ENCODE data around the gene TMEM273.

DNA sequence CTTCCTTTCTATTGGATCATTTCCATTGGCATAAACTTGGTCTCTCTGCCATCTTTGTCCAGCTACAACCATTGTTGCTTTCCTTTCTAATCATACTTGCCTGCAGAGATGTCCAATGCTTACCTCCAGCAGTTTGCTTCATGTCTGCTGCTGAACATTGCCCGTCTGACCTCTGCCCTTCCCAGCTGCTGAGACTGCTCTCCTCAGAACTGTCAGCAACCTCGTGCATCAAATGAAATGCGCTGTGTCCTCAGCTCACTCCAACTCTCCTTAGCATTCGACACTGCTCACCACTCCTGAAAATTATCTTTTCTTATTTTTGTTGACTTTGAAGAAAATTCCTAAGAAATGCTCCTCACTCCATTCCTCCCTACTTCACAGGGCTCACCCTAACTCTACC is 59.3 kb downstream of the TMEM273 start:
- TF ChIP-seq, protein P1, sequence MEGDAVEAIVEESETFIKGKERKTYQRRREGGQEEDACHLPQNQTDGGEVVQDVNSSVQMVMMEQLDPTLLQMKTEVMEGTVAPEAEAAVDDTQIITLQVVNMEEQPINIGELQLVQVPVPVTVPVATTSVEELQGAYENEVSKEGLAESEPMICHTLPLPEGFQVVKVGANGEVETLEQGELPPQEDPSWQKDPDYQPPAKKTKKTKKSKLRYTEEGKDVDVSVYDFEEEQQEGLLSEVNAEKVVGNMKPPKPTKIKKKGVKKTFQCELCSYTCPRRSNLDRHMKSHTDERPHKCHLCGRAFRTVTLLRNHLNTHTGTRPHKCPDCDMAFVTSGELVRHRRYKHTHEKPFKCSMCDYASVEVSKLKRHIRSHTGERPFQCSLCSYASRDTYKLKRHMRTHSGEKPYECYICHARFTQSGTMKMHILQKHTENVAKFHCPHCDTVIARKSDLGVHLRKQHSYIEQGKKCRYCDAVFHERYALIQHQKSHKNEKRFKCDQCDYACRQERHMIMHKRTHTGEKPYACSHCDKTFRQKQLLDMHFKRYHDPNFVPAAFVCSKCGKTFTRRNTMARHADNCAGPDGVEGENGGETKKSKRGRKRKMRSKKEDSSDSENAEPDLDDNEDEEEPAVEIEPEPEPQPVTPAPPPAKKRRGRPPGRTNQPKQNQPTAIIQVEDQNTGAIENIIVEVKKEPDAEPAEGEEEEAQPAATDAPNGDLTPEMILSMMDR (conservative IDR thresholded peaks at IDR 0.05 in 1 of 2, IDR thresholded peaks at IDR 0.05 in 1 of 2; ENCODE audit: extremely low read depth in 1 of 2, insufficient read depth in 1 of 2, low read depth in 1 of 2, low read length in 2 of 2) = no peak
- TF ChIP-seq EZH2 (IDR thresholded peaks at IDR 0.05; ENCODE audit: borderline replicate concordance, low read length) = no peak

Data from mammary epithelial cell (primary cell).